Right renal pelvis (tissue), 4 donors: ENCODE data around the gene ZNF609. TPM values are rescaled to one million over a fixed set of nuclear protein-coding genes. Genes with fewer than 3 reads are reported as not detected.
A peak's percentile ranks its signal among the peaks of the same experiment; 100 is the strongest.

Experiments used
- DNase-seq, 4 donors: peaks; one replicate each; pipeline ENCODE4 v3.0.0-alpha.2; 2013; ENCODE audit warnings: low read depth in 4 of 4, low spot score in 3 of 4, missing footprints in 1 of 4
- polyA plus RNA-seq, 4 donors: library from polyadenylated mRNA; unstranded; fragments of 120-200 nt; gene quantifications; one replicate each; pipeline ENCODE4 v1.2.1, GENCODE V29; 2013; ENCODE audit not compliant: insufficient read length in 4 of 4

The ZNF609 gene
- polyA plus RNA-seq, 4 donors = 34.9 to 37.7 (median 36.3) TPM

DNA sequence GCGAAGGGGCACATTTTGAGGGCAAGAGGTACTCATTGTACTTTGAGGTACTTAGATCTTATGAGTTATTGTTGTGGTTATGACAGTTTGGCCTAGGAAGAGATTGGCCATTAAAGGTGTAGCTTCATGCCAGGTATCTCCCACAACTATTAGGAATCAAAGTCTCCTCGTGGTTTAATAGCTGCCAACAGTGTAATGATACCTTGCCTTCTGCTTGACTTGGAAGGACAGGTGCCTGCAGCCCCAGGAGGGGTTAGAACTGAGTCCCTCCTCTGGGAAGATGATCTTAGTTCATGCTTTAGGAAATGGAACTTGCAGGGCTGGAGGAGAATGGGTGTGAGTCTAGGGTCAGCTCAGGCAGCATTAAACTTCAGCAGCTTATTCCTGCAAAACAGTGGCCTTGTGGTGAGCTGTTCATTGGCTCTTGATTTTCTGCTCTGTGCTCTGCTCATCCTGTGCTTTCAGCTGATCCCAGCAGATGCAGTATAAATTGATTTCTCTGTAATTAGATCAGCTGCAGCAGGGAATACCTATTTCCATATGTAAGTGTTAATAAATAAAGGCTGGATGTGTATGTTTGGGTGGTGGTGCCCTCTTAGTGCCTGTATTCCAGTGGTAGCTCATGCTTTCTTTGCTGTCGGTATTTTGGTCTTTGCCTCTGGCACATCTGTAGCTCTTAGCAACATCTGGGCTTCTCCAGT lies 40.5 kb downstream of the ZNF609 start:
- no peak for DNase-seq

DNA sequence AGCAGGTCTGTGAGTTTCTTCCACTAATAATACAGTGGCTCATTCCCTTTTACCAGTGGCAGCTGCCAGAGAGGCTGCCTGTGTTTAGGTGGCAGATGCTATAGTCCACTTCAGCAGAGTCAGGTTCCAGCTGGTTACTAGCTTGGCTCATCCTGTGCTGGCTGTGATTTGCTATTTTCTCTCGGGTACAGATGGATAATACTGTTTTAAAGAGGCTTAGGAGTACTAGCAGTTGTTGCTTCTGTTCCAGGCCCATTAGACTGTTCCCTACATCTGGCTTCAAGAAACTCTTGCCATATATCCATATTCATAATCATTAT lies 41.0 kb downstream of the ZNF609 start:
- no peak for DNase-seq

DNA sequence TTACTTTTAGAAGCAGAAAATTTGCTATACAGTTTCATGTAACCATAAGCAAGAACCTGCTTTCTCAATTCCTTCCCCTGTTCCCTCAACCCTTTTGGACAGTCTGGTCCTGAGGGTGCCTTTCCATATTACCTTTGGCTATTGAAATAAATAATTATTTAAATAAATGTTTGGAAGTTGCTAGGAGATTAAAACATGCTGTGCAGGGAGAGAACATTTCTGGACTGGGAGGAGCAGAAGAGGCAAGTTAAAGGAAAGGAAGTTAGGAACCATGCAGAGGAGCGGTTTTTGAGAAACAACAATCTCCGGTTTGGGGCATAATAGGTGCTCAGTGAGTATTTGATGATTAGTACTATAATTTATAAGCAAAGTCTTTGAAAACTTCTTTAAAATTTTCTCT lies 41.8 kb downstream of the ZNF609 start:
- no peak for DNase-seq

DNA sequence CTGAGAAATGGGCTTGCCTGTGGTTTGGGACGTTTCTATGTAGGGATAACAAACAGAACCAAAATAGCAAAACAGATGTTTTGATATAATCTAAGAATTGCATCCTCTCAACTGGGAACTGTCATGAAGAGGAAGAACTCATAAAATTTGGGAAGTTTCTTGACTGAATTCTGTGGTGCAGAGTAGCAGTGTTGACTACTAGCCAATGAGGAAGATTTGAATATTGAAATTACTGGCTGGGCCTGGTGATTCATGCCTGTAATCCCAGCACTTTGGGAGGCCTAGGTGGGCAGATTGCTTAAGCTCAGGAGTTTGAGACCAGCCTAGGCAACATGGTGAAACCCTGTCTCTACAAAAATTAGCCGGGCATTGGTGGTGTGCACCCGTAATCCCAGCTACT lies 42.2 kb downstream of the ZNF609 start:
- DNase-seq = no peak

DNA sequence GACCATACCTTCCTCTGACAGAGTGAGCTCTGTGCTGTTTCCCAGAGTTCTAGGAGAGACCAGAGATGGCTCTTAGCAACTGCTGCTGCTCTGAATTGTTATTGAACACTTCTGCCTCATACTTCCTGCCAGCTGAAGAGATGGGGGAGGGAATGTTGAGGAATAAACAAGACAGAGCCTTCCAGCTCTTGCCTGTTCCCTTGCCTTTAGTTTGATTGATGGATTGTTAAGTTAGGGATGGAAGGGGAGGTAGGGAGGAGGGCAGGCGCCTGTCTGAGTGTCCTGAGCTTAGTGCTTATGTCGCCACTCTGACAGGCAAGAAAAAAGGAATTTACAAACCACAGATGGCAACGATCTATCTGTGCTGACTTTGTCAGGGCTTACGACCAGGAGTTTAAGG lies 42.8 kb downstream of the ZNF609 start:
- peak; percentile 22 to 31 (median 26) for DNase-seq

DNA sequence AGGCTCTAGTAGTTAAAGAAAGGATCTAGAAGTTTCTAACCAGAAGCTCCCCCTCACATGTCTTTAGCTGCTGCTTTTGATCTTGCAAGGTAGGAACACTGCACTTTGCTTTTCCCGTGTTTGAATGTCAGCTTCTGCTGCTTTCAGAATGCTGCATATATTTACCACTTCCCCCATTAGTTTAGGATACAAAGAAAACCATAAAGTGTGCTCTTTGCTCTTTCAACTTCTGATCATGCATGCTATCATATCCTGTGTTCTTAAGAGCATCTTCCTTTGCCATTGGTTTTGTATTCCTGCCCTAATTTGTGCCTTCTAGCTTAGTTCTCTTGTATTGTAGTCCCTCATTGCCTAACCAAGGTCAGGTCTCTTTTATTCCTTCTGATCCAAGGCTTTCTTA lies 43.3 kb downstream of the ZNF609 start:
- DNase-seq = no peak

DNA sequence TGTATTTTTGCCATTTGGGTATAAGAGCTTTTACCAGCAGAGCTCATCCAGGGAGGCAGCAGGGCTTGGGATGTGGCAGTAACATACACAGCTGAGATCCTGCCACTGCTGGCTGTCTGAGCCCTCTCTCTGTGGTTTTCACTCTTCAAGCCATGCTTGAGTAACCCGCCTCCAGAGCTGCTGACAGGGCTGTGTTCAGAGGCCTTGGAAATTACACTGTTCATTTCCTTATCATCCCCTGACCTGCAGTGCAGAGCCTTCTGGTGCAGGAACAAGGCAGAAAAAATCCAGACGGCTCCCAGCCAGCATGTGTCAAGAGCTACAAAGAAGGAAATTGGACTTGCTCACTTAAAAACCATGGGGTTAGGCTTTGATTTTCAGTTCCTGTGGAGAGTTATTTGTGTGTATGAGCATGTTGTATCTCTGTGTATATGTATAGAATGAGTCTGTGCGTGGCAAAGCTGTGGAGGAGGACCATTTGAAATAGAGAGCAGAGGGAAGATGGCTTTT lies 47.0 kb downstream of the ZNF609 start:
- peak; percentile 48 to 68 (median 64) for DNase-seq

DNA sequence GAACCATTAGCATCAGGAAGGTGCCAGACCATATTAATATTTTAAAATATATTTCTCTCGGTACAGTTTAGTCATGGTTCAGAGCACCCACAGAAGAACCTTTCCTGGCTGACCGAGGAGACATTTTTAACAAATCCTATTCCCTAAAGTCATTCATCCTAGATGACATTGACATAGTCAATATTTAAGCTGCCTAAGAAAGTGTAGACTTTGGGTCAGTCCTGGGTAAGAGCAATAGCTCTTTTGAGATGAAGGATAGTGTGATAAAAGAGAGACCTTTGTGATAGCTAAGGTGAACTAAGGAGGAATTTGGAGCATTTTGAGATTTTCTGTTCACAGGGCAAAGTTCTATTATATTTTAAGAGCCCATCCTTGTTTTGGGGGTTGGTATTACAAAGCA lies 47.5 kb downstream of the ZNF609 start:
- DNase-seq = no peak

DNA sequence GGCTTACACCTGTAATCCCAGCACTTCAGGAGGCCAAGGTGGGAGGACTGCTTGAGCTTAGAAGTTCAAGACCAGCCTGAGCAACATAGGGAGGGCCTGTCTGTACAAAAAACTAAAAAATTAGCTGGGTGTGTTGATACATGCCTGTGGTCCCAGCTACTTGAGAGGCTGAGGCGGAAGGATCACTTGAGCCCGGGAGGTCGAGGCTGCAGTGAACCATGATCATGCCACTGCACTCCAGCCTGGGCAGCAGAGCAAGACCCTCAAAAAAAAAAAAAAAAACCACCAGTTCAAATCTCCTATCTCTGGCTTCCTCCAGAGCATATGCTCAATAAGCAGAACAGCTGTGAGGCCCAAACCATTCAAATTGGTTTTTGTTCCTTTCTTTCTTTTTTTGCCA lies 53.4 kb downstream of the ZNF609 start:
- no peak for DNase-seq

DNA sequence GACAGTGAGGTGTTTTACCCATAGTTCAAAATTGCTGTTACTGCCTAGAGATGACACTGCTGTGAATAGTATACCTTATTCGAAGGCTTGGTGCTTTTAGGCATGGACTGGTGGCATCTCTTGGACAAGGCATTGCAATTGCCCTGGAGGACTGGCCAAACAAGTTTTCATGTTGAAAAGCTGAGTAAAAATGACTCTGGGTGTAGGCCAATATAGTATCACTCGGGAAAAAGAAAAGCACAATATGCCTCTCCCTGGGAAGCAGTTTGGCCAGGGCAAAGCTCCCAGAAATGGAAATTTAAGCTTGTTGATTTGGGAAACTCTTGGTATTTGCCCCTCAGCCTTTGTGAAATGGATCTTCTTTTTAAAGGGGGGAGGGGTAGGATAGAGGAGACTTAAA lies 54.8 kb downstream of the ZNF609 start:
- no peak for DNase-seq

DNA sequence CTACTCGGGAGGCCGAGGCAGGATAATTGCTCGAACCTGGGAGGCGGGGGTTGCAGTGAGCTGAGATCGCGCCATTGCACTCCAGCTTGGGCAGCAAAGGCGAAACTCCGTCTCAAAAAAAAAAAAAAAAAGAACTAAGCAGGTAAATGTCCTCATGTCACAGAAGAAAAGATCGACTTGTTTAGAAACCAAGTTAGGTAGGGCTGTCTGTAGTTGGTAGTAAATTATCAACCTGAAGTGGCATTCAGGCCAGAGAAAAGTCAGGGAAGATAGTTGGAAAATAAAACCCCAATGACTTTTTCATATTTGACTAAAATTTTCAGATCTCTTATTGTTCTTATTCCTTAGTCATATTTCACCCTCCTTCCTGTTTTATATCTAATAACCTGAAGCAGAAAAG lies 55.4 kb downstream of the ZNF609 start:
- no peak for DNase-seq

DNA sequence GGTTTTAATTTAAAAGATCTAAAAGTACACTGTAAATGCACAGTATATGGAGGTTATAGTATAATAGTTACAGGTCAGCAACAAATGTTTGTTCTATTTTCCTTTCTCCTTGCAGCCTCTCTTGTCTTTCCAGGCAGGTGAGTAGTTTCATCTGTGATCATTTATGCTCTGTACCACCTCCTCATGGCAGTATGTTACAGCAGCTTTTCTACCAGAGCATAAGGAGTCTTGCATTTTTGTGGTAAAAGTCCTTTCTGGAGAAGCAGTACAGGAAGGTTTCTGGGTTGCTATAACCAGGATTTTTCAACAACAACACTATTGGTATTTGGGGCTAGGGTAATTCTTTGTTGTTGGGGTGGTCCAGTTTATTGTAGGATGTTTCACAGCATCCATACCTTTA lies 59.5 kb downstream of the ZNF609 start:
- no peak for DNase-seq

DNA sequence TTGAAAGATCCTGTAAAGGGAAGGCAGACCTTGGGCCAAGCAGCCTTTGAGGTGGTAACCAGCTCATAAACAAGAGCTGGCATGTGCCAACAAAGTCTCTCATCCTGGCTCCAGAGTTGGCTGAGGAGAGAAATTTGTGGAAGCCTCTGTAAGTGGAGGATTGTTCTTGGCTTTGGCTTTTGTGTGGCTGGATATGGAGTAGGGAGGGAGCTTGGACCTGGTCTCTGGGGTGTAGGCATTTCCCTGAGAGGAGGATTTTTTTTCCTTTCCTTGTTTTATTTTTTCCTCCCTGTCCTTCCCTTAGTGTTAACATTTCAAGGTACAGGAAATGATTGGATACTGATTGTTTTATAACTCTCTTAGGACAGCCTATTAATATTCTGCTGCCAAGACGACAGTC lies 60.8 kb downstream of the ZNF609 start:
- DNase-seq = no peak

DNA sequence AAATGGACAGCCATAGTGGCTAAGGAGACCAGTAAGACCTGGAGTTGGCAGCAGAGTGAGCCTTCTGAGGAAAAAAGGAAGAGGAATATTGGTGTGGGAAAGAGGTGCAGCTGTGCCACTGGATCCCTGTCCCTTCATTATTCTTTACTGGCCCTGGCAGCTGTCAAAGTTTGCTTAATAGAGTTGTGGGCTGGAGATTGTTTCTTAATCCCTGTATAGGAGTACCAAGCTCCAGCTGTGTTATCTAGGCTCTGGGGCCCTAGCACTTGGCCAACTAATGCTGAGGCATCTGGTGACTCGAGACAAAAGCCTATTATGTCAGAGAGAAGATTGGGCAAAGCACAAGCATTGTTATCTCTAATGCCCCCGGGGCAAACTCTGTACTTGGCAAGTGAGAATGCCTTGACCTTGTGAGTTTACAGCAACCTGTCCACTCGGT lies 61.4 kb downstream of the ZNF609 start:
- no peak for DNase-seq

DNA sequence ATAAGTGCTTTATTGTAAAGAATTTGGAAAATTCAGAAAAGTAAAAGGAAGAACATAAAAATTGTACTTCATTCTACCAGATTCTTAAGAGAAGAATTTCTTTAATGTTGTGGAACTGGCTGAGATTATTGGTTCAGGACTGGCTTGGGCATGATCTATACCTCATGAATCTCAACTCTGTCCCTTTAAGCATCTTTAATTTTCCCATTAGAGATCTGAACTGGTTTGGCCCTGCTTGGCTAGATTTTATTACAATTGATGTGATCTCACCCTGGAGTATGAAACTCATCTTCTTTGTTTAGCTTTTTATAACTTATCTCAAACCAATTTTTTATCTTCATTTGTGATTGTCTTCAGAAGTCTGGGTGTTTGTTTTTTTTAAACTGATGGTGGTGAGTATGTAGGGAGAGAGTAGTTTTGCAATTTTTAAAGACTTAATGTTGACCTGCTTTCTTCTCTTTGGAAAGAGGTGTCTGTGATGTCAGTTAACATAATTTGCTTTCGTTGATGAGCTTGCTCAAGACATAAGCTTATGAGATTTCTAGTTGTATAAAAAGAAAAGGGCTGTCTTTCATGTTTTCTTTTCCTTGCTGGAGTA lies 61.9 kb downstream of the ZNF609 start:
- DNase-seq = no peak

DNA sequence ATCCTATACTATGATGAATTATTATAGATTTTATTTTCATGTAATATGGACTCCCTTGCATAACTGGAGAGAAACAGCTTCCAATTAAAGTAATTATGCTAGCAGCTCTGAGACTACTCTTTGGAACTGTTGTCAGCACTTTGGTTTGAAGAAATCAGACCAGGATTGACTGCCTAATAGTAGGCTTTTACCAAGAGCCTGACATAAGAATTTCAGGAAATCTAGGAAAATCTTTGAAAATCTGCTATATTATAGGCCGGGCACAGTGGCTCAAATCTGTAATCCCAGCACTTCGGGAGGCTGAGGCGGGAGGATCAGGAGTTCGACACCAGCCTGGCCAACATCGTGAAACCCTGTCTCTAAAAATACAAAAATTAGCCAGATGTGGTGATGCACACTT lies 62.9 kb downstream of the ZNF609 start:
- no peak for DNase-seq

DNA sequence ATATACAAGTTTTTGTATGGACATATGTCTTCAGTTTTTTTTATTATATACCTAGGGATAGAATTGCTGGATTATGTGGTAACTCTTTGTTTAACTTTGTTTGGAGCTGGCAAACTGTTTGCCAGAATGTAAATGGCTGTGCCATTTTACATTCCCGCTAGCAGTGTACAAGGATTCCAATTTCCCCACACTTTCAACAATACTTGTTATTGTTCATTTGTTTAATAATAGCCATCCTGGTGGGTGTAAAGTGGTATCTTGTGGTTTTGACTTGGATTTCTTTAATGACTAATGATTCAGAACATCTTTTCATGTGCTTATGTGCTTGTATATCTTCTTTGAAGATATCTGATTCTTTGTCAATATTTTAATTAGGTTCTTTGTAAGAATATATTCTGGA lies 64.4 kb downstream of the ZNF609 start:
- no peak for DNase-seq

DNA sequence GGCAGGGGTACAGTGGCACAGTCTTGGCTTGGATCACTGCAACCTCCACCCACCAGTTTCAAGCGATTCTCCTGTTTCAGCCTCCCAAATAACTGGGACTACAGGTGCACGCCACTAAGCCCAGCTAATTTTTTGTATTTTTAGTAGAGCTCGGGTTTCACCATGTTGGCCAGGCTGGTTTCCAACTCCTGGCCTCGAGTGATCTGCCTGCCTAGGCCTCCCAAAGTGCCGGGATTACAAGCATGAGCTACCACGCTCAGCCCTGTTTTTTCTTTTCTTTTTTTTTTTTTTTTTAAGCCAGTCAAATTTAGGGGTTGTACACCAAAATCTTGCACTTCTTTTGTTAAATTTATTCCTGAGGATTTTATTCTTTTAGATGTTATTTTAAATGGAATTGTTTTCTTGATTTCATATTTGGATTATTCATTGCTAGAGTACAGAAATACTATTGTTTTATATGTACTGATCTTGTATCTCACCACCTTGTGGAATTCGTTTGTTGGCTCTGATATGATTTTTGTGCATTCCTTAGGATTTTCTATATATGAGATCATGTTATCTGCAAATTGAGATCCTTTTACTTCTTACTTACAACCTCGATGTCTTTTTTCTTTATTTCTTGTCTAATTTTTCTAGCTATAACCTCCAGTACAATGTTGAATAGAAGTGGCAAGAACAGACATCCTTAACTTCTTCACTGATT lies 65.6 kb downstream of the ZNF609 start:
- DNase-seq = no peak

DNA sequence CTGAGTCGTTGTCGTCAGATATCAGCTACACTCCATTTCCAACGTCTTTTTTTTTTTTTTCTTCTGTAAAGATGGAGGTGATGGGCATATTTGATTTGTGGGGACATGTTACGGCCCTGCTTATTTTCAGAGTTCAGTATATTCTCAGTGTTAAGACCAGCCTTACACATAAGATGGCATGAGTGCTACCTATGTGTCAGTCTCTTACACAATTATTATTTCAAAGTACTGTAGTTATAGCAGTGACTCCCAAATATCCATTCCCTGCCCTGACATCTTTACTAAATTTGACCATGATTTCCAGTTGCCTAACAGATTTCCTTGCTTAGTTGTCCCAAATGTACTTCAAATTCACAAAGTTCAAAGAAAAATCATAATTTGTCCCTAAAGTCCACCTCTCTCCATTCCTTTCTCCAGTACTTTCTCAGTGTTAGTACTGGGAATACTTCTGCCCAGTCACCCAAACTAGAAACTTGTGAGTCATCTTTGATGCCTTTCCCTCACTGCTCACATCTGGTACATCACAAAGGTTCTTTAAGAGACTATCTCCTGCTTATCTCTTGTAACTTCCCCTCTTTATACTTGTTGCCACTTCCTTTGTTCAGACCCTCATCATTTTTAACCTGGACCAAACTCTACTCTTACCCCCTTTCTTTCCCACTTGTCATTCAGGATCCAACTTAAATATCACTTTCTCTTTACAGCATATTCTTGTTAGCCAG lies 67.0 kb downstream of the ZNF609 start:
- no peak for DNase-seq

DNA sequence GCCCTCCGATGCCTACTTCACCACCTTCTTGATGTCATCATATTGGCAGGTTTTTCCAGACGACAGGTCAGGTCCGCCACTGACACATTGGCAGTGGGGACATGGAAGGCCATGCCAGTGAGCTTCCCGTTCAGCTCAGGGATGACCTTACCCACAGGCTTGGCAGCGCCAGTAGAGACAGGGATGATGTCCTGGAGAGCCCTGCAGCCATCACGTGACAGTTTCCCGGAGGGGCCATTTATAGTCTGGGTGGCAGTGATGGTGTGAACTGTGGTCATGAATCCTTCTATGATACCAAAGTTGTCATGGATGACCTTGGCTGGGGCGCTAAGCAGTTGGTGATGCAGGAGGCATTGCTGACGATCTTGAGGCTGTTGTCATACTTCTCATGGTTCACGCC lies 68.5 kb downstream of the ZNF609 start:
- no peak for DNase-seq

DNA sequence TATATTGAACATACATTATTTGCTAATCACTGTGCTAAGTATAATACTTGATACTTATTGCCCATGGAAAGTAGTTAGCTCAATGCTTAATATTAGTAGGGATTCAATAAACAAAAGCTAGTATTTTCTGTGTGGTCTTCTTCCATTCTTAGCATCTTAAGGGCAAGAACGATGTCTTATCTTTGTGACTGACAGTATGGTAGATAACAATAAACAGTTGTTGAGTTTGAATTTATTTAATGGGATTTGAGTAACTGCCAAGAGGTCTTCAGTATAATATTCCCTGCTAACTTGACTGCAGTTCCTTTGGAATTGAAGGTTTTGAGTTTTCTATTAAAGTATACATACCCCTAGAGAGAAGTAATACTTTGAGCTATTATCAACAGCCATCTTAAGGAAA lies 70.1 kb downstream of the ZNF609 start:
- DNase-seq = no peak
